VCaP (cell line): ENCODE measurements around the gene MARCHF3.

ENCODE experiments used
- H3K27ac ChIP-seq: fragments of 450-650 bp; 2 replicates; pipeline ENCODE4 v1.5.1; 2017
- CTCF ChIP-seq: fragments of 450-650 bp; conservative IDR thresholded peaks from 2 replicates; pipeline ENCODE4 v1.5.1; 2017; ENCODE audit warnings: mild to moderate bottlenecking, moderate library complexity

The MARCHF3 gene

GRCh38 chr5:126978258-126978657 is 52.1 kb downstream of the MARCHF3 start:
- TF ChIP-seq CTCF = no peak
- no peak overlapping the region for H3K27ac ChIP-seq

DNA sequence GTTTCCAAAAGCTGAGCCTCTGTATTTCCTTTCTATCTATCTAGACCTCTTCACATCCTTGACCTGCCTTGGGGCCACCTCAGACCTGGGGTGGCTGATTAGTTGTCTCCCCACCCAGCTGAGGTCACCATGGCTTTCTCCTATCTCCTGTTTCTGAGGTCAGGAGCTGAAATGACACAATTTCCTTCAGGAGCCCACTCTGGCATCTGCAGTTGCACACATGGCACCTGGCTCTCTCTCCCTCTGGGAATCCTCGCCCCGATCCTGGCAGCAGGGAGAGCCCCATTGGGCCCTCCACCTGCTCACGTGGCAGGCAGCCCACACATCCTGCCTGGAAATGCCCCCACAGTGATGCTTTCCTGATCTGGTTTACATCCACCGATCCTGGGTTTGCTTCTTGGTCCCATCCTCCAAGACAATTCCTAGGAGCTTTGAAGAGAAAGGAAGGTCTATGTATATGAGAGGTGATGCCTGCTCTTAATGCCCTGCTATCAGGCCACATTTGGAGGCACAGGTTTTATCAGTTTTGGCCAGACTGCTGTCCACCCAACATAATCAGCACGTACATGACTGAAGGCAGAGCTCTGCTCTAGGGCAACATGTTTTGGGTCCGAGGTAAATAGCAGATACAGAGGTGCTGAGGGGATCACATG is 53.7 kb downstream of the MARCHF3 start:
- no peak for TF ChIP-seq CTCF
- H3K27ac ChIP-seq = no peak overlapping the region

DNA sequence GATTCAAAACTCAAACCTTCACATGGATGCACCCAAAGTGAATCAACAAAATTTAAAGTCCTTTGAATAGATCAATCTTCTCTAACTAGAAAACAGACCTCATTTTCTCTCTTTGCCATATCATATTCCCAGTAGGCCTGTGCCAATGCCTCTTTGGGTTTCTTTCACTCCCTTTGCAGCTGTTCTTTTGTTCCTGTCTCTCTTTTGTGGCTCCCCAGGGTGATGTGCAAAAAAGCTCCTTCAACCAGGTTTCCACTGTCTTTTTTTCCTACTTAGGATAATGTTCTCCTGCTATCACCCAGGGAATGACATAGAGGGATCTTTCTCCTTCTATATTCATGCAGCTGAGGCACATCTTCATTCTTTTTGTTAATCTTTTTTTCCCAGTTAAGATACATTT is 54.6 kb downstream of the MARCHF3 start:
- TF ChIP-seq CTCF = no peak

DNA sequence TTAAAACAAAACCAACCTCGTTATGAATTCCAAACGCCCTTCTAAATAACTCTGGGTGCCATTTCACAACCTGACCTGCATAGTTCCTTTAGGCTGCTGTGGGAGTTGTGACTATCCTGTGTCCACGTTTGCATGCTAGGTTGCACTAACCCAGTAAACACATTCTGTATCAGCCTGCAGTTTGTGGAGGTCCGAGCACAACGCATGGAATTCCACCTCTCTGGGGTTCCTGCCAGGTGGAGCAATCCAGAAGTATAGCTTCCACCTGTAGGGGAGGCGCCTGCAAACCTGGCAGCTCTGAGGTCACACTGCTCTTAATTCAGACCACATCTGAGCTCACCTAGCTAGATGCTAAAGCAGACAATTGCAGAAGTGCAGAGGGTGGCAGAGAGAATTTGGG is 57.2 kb downstream of the MARCHF3 start:
- no peak for TF ChIP-seq CTCF
- H3K27ac ChIP-seq = no peak overlapping the region

More for the DNA sequence above, 54.6 kb downstream of the MARCHF3 start:
- H3K27ac ChIP-seq = peak overlapping the region; percentile 49; the same call in 1 of the 2 replicates

GRCh38 chr5:126972062-126972895 is 58.1 kb downstream of the MARCHF3 start:
- TF ChIP-seq CTCF = no peak

DNA sequence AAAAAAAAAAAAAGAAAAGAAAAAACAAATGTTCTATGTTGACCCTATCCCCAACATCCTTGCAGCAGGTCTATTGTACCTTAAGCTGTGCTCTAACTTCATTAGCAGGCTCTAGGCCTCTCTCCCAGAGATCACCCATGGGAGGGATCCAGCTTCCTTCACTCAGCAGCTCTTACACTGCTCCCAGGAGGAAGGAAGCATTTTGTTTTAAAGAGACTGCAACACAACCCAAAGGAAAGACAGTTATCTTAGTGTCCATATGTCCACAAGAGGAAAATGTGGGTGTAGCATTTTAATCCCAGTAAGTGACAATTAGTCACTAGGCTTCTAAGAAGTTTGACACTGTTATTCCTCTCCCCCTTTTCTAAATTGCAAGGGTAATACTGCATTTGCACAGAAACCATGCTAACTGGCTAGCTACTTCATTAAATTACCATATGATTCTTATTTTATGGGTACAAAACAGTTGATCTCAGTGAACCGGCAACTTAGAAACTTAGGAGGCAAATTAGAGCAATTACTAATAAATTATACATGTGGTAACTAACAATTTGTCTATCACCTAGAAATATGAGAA is 58.8 kb downstream of the MARCHF3 start:
- H3K27ac ChIP-seq = no peak overlapping the region
- no peak for TF ChIP-seq CTCF

More at GRCh38 chr5:126972062-126972895, 58.1 kb downstream of the MARCHF3 start:
- H3K27ac ChIP-seq = no peak overlapping the region

DNA sequence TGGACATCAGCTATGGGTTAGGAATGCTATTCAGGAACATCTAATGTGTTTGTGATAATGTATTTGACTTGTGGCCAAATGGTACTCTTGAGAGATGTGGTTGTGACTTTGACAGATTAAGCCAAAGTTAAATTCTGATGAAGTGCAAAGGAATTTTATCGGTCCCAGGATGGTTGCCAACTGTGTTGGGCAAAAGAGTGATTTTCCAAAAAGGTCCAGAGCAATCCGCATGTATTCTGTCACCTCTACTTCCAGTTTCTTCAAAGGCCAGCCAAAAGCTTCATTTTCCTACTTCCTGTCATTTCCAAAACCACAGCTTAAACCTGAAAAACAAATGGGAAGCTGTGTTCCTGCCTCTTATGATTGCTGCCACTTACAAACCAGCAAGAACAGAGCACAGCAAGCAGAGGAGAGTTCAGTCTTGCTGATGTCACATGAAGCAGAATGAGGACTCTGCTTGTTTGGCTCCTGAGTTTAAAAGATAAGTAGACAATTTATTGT is 59.8 kb downstream of the MARCHF3 start:
- TF ChIP-seq CTCF = no peak
- H3K27ac ChIP-seq = no peak overlapping the region
